Measurements from ENCODE around the gene C21orf91.

C21orf91 gene

GRCh38 chr21:17819114-17819876 is at the start of gene C21orf91:
C21orf91 (minus strand) TSS chr21:17819356; CDS start chr21:17818318, 1,038 bp downstream.
- peak; percentile 88 for DNase-seq

DNA sequence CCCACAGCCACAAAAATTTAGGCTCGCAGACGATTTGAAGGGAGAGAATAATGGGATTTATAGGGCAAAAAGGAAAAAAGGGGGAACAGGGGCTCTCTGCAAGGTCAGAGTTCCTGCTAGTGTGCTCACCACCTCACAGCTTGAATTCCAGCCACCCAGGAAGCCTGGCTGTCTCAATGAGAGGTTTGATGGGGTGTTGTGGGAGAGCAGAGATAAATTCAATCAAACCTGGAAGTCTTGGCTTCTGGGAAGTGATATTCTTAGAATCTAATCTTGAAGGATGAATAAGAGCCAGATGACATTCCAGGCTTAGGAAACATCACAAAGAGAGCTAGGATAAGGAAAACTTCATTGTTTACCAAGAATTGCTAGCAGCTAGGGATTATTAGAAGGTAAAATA is 47.4 kb upstream of the C21orf91 start:
- DNase-seq: no peak

DNA sequence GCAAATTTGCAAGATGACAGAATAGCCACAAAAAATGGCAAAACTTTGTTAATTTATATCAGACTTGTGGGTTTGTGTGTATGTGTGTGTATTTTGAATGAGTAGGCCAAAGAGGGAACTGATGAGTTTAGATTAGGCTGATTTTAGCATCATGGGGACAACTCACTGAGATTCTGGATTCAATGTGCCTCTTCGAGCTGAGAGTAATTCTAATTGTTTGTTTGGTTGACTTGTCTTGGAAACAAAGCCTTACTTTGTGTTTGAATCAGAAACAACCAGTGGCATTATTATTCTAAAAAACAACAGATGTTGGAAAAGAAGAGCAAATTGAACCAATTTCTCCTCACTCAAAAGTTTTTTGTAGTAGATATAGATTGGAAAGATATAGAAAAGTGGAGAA is 40.5 kb upstream of the C21orf91 start:
- DNase-seq: no peak

- DNase-seq: no peak
Observed at GRCh38 chr21:17858747-17859146, 39.6 kb upstream of the C21orf91 start.

GRCh38 chr21:17854745-17855144 is 35.6 kb upstream of the C21orf91 start:
- peak; percentile 14 for DNase-seq

- DNase-seq: no peak
Observed at GRCh38 chr21:17853393-17854275, 34.5 kb upstream of the C21orf91 start.

GRCh38 chr21:17848228-17848627 is 29.1 kb upstream of the C21orf91 start:
- DNase-seq: peak; percentile 94

DNA sequence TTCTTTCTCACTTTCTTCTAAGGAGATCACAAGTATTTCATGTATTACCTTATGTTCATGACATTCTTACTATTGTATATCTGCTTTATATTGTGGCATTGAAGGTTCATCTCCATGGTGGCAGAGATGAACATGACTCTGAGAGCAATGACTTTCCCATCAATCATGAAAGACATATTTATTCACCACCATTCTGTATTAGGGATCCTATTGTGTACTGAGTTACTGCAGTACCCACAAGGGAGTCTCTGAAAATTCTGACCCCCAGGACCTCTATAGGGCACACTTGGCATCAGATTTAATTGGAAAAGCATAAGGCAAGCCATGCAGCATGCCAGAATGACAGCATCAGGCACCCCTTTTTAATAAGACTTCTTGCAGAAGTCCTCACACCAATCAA is 21.9 kb upstream of the C21orf91 start:
- no peak for DNase-seq

DNA sequence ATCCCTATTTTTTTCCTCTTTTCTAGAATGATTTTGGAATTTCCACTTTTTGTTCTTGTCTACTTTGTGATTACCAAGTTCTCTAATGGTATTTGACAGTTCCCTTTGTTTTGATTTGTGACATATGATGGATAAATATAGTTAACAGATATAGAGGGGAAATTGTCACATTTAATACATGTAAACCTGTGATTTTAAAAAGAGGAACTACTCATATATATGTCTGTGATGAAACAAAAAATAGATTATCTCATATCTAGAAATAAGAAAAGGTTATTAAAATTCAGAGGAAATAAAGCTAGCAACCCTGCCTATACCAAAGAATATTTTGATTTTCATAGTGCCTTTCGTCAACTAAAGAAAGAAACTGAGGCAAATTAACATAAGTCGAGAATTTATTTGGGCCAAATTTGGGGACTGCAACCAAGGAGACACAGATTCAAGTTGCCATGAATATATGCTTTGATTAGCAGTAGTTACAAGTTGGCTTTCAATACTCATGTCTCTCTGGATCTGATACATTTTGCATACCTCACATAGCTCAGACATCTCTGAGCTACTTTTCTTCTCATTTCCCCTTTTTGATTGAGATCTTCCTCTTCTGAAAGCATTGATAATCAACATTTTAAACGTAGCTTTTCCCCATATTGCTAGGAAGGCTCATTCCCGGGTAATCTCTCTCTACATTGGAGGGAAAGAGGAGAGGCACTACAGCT is 15.6 kb upstream of the C21orf91 start:
- no peak for DNase-seq

- DNase-seq: peak; percentile 38
Observed at GRCh38 chr21:17829472-17829871, 10.3 kb upstream of the C21orf91 start.

DNA sequence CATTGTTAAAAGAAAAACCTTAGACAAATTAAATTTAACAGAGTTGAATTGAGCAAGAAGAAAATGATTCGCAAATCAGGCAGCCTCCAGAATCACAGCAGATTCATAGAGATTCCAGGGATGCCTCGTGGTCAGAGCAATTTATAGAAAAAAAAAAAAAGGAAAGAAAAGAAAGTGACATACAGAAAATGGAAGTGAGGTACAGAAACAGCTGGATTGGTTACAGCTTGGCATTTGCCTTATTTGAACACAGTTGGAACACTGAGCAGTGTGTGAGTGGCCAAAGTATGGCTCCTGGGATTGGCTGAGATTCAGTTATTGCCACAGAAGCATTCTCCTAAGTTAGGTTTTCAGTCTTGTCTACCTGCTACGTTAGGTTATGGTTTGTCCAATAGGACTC is 9.1 kb upstream of the C21orf91 start:
- DNase-seq: peak; percentile 32

- DNase-seq: no peak
Observed at GRCh38 chr21:17823846-17824245, 4.7 kb upstream of the C21orf91 start.

DNA sequence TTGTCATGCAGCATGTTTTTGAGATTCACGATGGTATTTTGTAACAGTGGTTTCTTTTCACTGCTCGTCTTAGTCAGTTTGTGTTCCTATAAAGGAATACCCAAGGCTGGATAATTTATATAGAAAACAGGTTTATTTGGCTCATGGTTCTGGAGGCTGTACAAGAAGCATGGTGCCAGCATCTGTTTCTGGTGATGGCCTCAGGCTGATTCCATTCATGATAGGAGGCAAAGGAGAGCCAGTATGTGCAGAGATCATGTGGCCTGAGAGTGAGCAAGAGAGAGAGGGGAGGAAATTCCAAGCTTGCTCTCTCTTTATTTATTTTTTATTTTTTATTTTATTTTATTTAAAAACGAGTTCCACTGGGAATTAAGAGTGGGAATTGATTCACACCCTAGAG is 2.0 kb upstream of the C21orf91 start:
- no peak for DNase-seq

DNA sequence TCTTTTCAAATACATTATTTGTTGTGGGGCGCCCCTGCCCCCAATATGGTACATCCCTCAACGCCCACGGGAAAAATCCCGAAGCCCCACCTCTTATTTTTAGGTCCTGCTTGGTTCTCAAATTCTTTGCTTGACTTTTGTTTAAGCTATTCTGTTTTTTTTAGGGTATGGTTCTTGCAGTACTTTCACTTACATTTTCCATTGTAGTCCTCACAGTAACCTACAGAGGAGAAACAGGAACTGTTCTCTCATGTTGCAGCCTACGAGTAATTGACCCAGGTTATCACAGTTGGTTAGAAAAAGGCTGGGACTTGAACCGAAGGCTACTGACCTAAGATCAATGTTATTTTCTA is 697 bp upstream of the C21orf91 start:
- no peak for DNase-seq

DNA sequence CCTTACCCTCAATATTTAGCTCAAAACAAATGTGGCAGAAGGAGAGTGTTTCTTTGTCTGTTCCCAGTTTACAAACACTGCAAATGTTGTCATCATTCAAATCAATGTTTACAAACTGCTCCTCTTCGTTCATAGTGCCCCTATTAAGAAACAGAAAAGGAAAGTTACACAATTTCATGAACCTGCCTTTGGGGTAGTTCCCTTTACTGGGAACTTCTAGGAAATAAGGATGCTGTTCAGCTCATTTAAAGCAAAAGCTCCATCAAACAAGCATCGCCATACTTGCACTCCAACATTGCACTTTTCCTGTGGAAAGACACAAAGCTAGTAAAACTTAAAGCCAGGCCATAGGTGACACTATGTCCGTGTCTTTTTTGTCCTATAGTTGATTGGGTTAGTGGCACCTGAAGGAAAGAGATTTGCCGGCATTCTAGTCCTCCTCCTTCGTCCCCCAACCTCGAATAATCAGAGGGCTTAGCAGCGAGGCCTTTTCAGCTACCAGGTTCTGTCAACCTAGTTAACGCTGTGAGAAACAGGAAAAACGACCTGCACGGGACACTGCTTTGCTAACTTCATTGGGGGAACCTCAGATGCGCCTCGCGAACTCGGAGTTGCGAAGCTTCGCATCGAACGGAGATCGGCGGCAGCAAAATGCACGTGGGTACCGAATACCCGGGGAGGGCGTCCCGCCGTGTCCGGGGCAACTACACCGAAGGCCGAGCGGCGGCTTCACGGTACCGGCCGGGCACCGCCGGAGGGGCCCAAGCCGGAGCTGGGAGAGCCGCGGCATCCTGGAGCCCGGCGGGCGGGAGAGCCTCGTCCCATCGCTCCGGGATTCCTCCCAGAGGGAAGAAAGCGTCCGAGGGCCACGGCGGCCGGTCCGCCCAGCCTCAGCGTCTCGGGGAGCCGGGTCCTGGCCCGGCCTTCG is 706 bp downstream of the C21orf91 start:
- peak; percentile 39 for DNase-seq

- DNase-seq: no peak
Observed at GRCh38 chr21:17813353-17813752, 5.8 kb downstream of the C21orf91 start.

GRCh38 chr21:17805966-17806365 is 13.2 kb downstream of the C21orf91 start:
- no peak for DNase-seq

DNA sequence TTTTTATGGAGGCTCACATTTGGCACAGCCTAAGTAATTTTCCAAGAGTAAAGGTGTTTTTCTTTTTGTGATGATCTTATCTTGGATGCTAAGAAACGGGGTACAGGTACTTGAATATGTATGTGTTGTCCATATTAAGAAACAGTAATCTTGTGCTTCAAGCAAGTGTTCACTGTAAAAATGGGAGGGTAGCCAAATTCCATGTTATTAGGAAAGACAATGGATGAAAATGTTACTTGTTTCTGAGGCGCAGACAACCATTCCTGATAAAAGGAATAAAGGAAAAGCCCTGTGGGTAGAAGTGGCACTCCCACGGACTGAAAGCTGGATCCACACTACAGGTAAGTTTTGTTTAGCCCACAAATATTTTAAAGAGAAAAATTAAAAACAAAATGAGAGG is 15.6 kb downstream of the C21orf91 start:
- DNase-seq: no peak

- DNase-seq: peak; percentile 72
Observed at GRCh38 chr21:17802572-17802971, 16.6 kb downstream of the C21orf91 start.

DNA sequence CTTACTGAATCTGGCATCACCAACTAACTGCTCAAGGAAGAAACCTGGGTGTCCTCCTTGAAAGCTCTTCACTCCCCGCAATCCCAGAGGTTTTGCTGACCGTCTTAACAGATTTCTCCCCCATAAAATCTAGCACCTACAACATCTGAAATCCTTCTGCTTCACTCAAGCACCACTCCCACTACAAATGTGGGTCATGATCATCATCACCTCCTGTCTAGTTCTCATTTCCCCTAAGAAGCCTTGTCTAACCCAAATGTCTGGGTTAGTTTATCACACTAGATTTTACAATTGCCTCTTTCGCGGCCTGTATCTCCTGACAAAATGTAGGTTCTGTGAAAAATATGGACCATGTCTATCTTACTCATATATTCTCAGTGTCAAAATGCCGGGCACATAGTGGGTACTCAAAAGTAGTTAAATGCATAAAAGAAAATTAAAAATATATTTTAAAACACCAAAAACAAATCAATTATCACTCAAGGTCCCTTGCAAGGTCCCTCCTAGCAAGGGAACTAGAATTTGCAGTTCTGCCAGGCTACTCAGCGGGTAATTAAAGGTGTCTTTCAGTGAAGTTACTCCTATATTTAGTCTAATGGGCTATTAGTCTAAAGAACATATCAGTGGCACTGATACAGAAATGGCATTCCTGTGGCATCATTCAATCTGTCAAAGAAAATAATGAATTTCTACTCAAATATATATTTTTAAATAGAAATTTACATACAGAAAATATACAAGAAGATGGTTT is 19.6 kb downstream of the C21orf91 start:
- no peak for DNase-seq

DNA sequence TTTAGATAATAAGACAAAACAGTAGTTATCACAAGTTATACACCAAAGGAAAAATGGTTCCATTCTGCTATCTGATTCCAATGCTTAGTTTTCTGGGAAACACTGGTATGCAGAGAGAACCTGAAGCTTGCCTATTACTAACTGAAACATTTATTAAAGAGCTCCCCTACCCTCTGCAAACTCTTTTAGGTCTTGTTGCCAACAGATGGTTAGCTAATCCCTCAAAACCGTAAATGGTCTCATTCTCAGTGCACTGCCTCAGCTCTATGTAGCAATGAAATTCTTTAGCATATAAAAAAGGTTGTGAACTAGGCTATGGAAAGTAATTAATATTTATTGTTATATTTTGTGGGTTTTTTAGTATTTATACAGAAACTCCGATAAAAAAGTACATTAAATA is 20.4 kb downstream of the C21orf91 start:
- no peak for DNase-seq

GRCh38 chr21:17797967-17798366 is 21.2 kb downstream of the C21orf91 start:
- no peak for DNase-seq

Data from EL (cell line).